ENCODE data around the gene GNA12. TPM values are rescaled to one million over a fixed set of nuclear protein-coding genes. Genes with fewer than 3 reads are reported as not detected.
"Not testable (repeated sequence)": the region's sequence is repeated elsewhere in the genome, so short reads cannot be mapped to it uniquely, and the experiment has no call there.

GNA12 gene
- total and polyA plus RNA-seq, 2 experiments from 2014 or later: 11.2 to 13.8 TPM

DNA sequence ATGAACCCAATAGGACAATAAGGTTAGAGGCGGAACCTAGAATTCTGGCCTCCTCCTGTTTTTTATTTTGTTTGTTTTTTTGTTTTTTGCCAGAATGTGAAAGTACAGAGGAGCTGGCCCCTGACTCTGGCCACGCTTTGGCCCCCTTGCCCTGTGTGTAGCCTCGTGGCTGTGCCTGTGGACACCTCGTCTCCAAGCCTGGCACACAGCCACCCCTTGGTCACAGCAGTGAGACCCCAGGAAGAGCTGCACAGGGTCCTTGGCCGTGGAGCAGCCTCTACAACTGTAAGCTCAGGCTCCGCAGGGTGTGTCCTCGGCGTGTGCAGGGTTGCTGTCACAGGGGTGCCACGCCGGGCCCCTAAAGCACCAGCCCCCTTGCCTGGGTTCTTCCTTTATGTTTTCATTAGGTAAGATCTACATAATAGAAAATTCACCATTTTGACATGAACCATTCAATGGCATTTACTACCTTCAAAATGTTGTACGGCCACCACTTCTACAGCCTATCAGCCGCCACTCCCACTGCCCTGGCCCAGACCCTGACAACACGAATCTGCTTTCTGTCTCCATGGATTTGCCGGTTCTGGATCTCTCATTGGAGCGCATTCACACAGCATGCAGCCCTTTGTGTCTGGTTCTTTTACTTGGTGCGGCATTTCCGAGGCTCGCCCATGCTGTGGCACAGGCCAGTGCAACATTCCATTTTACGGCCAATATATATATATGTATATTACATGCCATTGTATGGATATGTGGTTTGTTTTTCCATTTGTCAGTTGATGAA is 105.2 kb downstream of the GNA12 start:
- WGBS, 2 experiments (ENCODE audit: low coverage in 1 of 2, low lambda C conversion rate in 2 of 2, missing lambda C conversion rate in 2 of 2): 92 to 94% methylated on average over 19 of the region's 19 CpGs
- no peaks in the 10 kb centered on the region for H3K4me1 ChIP-seq (ENCODE audit: insufficient read depth)
- H3K9ac ChIP-seq: no peak overlapping the region
- no peak overlapping the region for H3K4me3 ChIP-seq
- H3K4me2 ChIP-seq (ENCODE audit: unreplicated experiment): no peak overlapping the region
- H2AFZ ChIP-seq: no peak overlapping the region
- H3K79me2 ChIP-seq (ENCODE audit: insufficient read depth): peaks cover 91% of the 10 kb centered on the region
- no peaks in the 10 kb centered on the region for H3K9me3 ChIP-seq (ENCODE audit: low read depth)
- H3K27me3 ChIP-seq (replicated peaks; ENCODE audit: insufficient read depth): no peaks in the 10 kb centered on the region
- H4K20me1 ChIP-seq (ENCODE audit: insufficient read depth): no peaks in the 10 kb centered on the region
- in situ Hi-C loops (cut with MboI): no loop called here
- no peak for TF ChIP-seq EZH2 (IDR thresholded peaks at IDR 0.05; ENCODE audit: insufficient read depth, poor library complexity, severe bottlenecking)
- no peak for TF ChIP-seq EZH2phosphoT487 (IDR thresholded peaks at IDR 0.05; ENCODE audit: insufficient read depth, low read depth)
- DNase-seq: no peak
- H3K9me2 ChIP-seq (ENCODE audit: insufficient read depth): no peaks in the 10 kb centered on the region
- H3K27ac ChIP-seq: no peak overlapping the region
- H3K36me3 ChIP-seq (ENCODE audit: low read depth): no peaks in the 10 kb centered on the region
- no peaks in the 10 kb centered on the region for H3F3A ChIP-seq (ENCODE audit: insufficient read depth)

- Histone ChIP-seq H3K79me2 (ENCODE audit: insufficient read depth) (peaks cover 92% of the 10 kb centered on the region), H3K4me3 (no peak overlapping the region), H3K9me2 (ENCODE audit: insufficient read depth) (no peaks in the 10 kb centered on the region), H3K9ac (no peak overlapping the region), H3F3A (ENCODE audit: insufficient read depth) (0 out of 2 replicates have a peak, but pooled peaks cover 4% of the 10 kb centered on the region), H3K4me1 (ENCODE audit: insufficient read depth) (no peaks in the 10 kb centered on the region), H3K27me3 (replicated peaks; ENCODE audit: insufficient read depth) (no peaks in the 10 kb centered on the region), H3K4me2 (ENCODE audit: unreplicated experiment) (no peak overlapping the region), H2AFZ (no peak overlapping the region), H3K9me3 (ENCODE audit: low read depth) (no peaks in the 10 kb centered on the region), H4K20me1 (ENCODE audit: insufficient read depth) (no peaks in the 10 kb centered on the region), H3K36me3 (ENCODE audit: low read depth) (no peaks in the 10 kb centered on the region), H3K27ac (no peak overlapping the region)
- TF ChIP-seq EZH2 (IDR thresholded peaks at IDR 0.05; ENCODE audit: insufficient read depth, poor library complexity, severe bottlenecking): no peak
- TF ChIP-seq EZH2phosphoT487 (IDR thresholded peaks at IDR 0.05; ENCODE audit: insufficient read depth, low read depth): no peak
- no peak for DNase-seq
- WGBS, 2 experiments (ENCODE audit: low coverage in 1 of 2, low lambda C conversion rate in 2 of 2, missing lambda C conversion rate in 2 of 2): 92 to 93% methylated on average over 18 of the region's 18 CpGs
- in situ Hi-C loops (cut with MboI): no loop called here
Measured at GRCh38 chr7:2737771-2738540, 106.2 kb downstream of the GNA12 start.

DNA sequence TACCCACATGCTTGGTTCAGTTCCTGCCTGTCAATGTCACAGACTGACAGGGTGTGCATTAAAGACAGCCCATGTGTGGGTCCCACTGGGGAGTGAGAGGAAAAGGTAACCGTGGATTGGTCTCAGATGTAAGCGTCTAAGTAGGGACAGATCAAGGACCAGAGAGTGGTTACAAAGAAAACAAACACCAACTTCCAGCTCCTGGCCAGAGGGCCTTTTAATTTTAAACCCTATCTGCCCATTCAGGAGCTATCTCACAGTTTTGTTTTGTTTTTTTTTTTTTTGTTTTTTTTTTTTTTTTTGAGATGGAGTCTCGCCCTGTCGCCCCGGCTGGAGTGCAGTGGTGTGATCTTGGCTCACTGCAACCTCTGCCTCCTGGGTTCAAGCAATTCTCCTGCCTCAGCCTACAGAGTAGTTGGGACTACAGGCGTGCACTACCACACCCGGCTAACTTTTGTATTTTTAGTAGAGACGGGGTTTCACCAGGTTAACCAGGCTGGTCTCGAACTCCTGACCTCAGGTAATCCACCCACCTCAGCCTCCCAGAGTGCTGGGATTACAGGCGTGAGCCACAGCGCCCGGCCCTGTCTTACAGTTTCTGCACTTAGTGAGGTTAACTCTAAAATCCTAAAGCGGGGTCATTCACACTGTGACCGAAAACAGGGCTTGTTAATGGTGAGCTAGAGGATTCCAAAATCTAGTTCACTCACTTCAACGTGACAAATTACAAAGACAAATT is 106.9 kb downstream of the GNA12 start:
- H3K27ac ChIP-seq; H3K9me3 ChIP-seq (ENCODE audit: low read depth); H3K36me3 ChIP-seq (ENCODE audit: low read depth); H3K27me3 ChIP-seq (replicated peaks; ENCODE audit: insufficient read depth); DNase-seq; H3K4me3 ChIP-seq; in situ Hi-C loops (cut with MboI); H3K4me1 ChIP-seq (ENCODE audit: insufficient read depth); H3F3A ChIP-seq (ENCODE audit: insufficient read depth); H3K9ac ChIP-seq; H4K20me1 ChIP-seq (ENCODE audit: insufficient read depth); H3K4me2 ChIP-seq (ENCODE audit: unreplicated experiment); H3K9me2 ChIP-seq (ENCODE audit: insufficient read depth); H2AFZ ChIP-seq: not testable (repeated sequence)
- H3K79me2 ChIP-seq (ENCODE audit: insufficient read depth): peaks cover 92% of the 10 kb centered on the region
- WGBS, 2 experiments (ENCODE audit: low coverage in 1 of 2, low lambda C conversion rate in 2 of 2, missing lambda C conversion rate in 2 of 2): 85 to 88% methylated on average over 12 to 14 of the region's 15 CpGs

DNA sequence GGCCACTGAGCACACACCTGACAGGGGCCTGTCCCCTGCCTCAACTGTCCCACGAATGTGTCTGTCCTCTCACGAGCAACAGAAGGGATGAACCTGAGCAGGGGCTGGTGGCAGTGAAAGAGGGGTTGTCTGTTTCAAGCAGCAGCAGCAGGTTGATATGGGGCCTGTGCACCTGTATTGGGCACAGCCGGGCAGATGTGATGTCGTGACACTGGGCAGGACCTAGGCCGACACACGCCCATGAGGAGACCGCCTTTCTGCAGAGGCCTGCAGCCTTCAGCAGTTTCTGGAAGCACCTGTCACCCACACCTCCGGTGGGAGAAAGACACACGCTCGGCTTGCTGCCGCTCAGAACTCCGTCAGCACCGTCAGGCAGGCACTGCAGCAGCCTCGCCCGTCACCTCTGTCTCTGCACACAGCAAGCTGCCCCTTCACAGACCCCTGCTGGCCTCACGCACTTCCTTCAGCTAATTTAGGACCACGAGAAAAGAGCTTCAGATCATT is 107.6 kb downstream of the GNA12 start:
- H3K27ac ChIP-seq: no peak overlapping the region
- H3K9ac ChIP-seq: no peak overlapping the region
- H3K27me3 ChIP-seq (replicated peaks; ENCODE audit: insufficient read depth): no peaks in the 10 kb centered on the region
- in situ Hi-C loops (cut with MboI): no loop called here
- no peaks in the 10 kb centered on the region for H3K36me3 ChIP-seq (ENCODE audit: low read depth)
- TF ChIP-seq EZH2 (IDR thresholded peaks at IDR 0.05; ENCODE audit: insufficient read depth, poor library complexity, severe bottlenecking): no peak
- no peak for TF ChIP-seq EZH2phosphoT487 (IDR thresholded peaks at IDR 0.05; ENCODE audit: insufficient read depth, low read depth)
- no peak for DNase-seq
- no peak overlapping the region for H3K4me3 ChIP-seq
- H4K20me1 ChIP-seq (ENCODE audit: insufficient read depth): no peaks in the 10 kb centered on the region
- no peak overlapping the region for H3K4me2 ChIP-seq (ENCODE audit: unreplicated experiment)
- no peaks in the 10 kb centered on the region for H3K9me2 ChIP-seq (ENCODE audit: insufficient read depth)
- H3K79me2 ChIP-seq (ENCODE audit: insufficient read depth): peaks cover 89% of the 10 kb centered on the region
- no peaks in the 10 kb centered on the region for H3K9me3 ChIP-seq (ENCODE audit: low read depth)
- no peak overlapping the region for H2AFZ ChIP-seq
- H3K4me1 ChIP-seq (ENCODE audit: insufficient read depth): no peaks in the 10 kb centered on the region
- WGBS, 2 experiments (ENCODE audit: low coverage in 1 of 2, low lambda C conversion rate in 2 of 2, missing lambda C conversion rate in 2 of 2): 95 to 96% methylated on average over 17 of the region's 17 CpGs
- 0 out of 2 replicates have a peak, but pooled peaks cover 6% of the 10 kb centered on the region for H3F3A ChIP-seq (ENCODE audit: insufficient read depth)

All from GM23248 (cell line).